HEK293 (cell line): Measurements from ENCODE around the gene CRB2.

ENCODE experiments used
- CTCF ChIA-PET: fragments of 350-600 bp; formaldehyde crosslinking; extraction: SDS; loops from one replicate; lab custom pipeline; 2021; ENCODE audit warnings: antibody characterized with exemption; lab: Yijun Ruan, JAX
- POLR2A ChIA-PET: fragments of 300-600 bp; formaldehyde crosslinking; extraction: SDS; loops from one replicate; lab custom pipeline; 2020; ENCODE audit warnings: antibody characterized with exemption, inconsistent platforms; lab: Yijun Ruan, JAX
- H3K27ac ChIP-seq: fragments of 200-500 bp; sonication (Bioruptor generic); 2 replicates; pipeline ENCODE4 v1.5.1; 2014; ENCODE audit warnings: low read depth, low read length, control low read depth, inconsistent platforms; ENCODE audit errors: extremely low read depth
- H3K36me3 ChIP-seq, 2 experiments: fragments of 200-500 bp in 1 of 2; sonication (Bioruptor generic) in 1 of 2; 1 replicate in 1 of 2; 2 replicates in 1 of 2; pipeline ENCODE4 v1.5.1; 2014 to 2017; ENCODE audit warnings: inconsistent platforms in 2 of 2, low read length in 2 of 2; ENCODE audit not compliant: control insufficient read depth in 2 of 2, insufficient read depth in 1 of 2
- H3K4me1 ChIP-seq: fragments of 200-500 bp; sonication (Bioruptor generic); 2 replicates; pipeline ENCODE4 v1.5.1; 2014; ENCODE audit warnings: mild to moderate bottlenecking, low read length, inconsistent platforms; ENCODE audit not compliant: control insufficient read depth, insufficient read depth
- H3K4me3 ChIP-seq: 2 replicates; pipeline ENCODE4 v1.5.1; 2011; ENCODE audit warnings: low read depth, mild to moderate bottlenecking, control low read depth, low read length, moderate library complexity
- H3K9me3 ChIP-seq: fragments of 200-500 bp; sonication (Bioruptor generic); 2 replicates; pipeline ENCODE4 v1.5.1; 2014; ENCODE audit warnings: low read depth, low read length, inconsistent platforms; ENCODE audit not compliant: control insufficient read depth, insufficient read depth
- KLF1 ChIP-seq: fragments of 450-650 bp; formaldehyde crosslinking; IDR thresholded peaks from 2 replicates; pipeline ENCODE4 v1.5.1; 2016; ENCODE audit warnings: missing biosample characterization, missing genetic modification characterization
- PBX3 ChIP-seq: sonication (generic); formaldehyde crosslinking; IDR thresholded peaks from 2 replicates; pipeline ENCODE4 v1.8.1; 2022; ENCODE audit warnings: mild to moderate bottlenecking, moderate library complexity, missing genetic modification reagents
- PRDM1 ChIP-seq: fragments of 450-650 bp; formaldehyde crosslinking; IDR thresholded peaks from 2 replicates; pipeline ENCODE4; 2016; ENCODE audit warnings: missing biosample characterization, missing genetic modification characterization
- SP7 ChIP-seq: fragments of 450-650 bp; formaldehyde crosslinking; IDR thresholded peaks from 2 replicates; pipeline ENCODE4 v1.5.1; 2016; ENCODE audit warnings: missing biosample characterization, missing genetic modification characterization
- ZFP37 ChIP-seq: fragments of 450-650 bp; formaldehyde crosslinking; IDR thresholded peaks from 2 replicates; pipeline ENCODE4 v1.5.1; 2016; ENCODE audit warnings: missing biosample characterization, missing genetic modification characterization
- ZIC2 ChIP-seq: fragments of 450-650 bp; formaldehyde crosslinking; IDR thresholded peaks from 2 replicates; pipeline ENCODE4 v1.5.1; 2016; ENCODE audit warnings: missing biosample characterization, missing genetic modification characterization
- ZNF10 ChIP-seq: fragments of 450-650 bp; formaldehyde crosslinking; IDR thresholded peaks from 2 replicates; pipeline ENCODE4 v1.5.1; 2017; ENCODE audit warnings: missing biosample characterization, missing genetic modification characterization
- ZNF19 ChIP-seq: fragments of 450-650 bp; formaldehyde crosslinking; IDR thresholded peaks from 2 replicates; pipeline ENCODE4; 2016; ENCODE audit warnings: missing biosample characterization, missing genetic modification characterization, low read depth
- ZNF214 ChIP-seq: fragments of 450-650 bp; formaldehyde crosslinking; IDR thresholded peaks from 2 replicates; pipeline ENCODE4 v1.5.1; 2017; ENCODE audit warnings: missing biosample characterization, mild to moderate bottlenecking, missing genetic modification characterization, borderline replicate concordance
- ZNF416 ChIP-seq: fragments of 450-650 bp; formaldehyde crosslinking; IDR thresholded peaks from 2 replicates; pipeline ENCODE4 v1.5.1; 2016; ENCODE audit warnings: missing biosample characterization, missing genetic modification characterization
- ZNF529 ChIP-seq: fragments of 450-650 bp; formaldehyde crosslinking; IDR thresholded peaks from 2 replicates; pipeline ENCODE4 v1.5.1; 2017; ENCODE audit warnings: missing genetic modification characterization, missing biosample characterization; ENCODE audit not compliant: insufficient replicate concordance
- ZNF571 ChIP-seq: fragments of 450-650 bp; formaldehyde crosslinking; IDR thresholded peaks from 2 replicates; pipeline ENCODE4 v1.5.0; 2017; ENCODE audit warnings: missing biosample characterization, missing genetic modification characterization
- ZNF645 ChIP-seq: fragments of 450-650 bp; formaldehyde crosslinking; IDR thresholded peaks from 2 replicates; pipeline ENCODE4; 2016; ENCODE audit warnings: missing biosample characterization, missing genetic modification characterization
- ZNF768 ChIP-seq: fragments of 450-650 bp; formaldehyde crosslinking; IDR thresholded peaks from 2 replicates; pipeline ENCODE4 v1.5.1; 2018; ENCODE audit warnings: missing biosample characterization, mild to moderate bottlenecking, missing genetic modification characterization
- ZNF776 ChIP-seq: fragments of 450-650 bp; formaldehyde crosslinking; IDR thresholded peaks from 2 replicates; pipeline ENCODE4 v1.5.0; 2017; ENCODE audit warnings: missing biosample characterization, missing genetic modification characterization, borderline replicate concordance
- ZNF830 ChIP-seq: fragments of 450-650 bp; IDR thresholded peaks from 2 replicates; pipeline ENCODE4 v1.5.0; 2018; ENCODE audit warnings: missing biosample characterization, missing genetic modification characterization, low read depth, mild to moderate bottlenecking, moderate library complexity
- ZSCAN4 ChIP-seq: fragments of 450-650 bp; formaldehyde crosslinking; IDR thresholded peaks from 2 replicates; pipeline ENCODE4 v1.5.1; 2017; ENCODE audit warnings: missing biosample characterization, missing genetic modification characterization
- TF ChIP-seq, protein P1 (sequence below): fragments of 450-650 bp; formaldehyde crosslinking; IDR thresholded peaks from 2 replicates; pipeline ENCODE4 v1.5.0; 2017; ENCODE audit warnings: missing biosample characterization, missing genetic modification characterization, borderline replicate concordance

Gene CRB2

GRCh38 chr9:123310551-123311249 lies 45.3 kb upstream of the CRB2 start:
- TF ChIP-seq ZNF776 (tag by site-specific recombination) (no peak), ZFP37 (no peak), PBX3 (CRISPR knock-in tag) (no peak), KLF1 (tag by site-specific recombination) (no peak), ZNF214 (tag by site-specific recombination) (no peak)
- CTCF ChIA-PET: interaction anchor here (0.7 kb wide), 1 partner anchor 671 kb away, joined by 5 read pairs; no protein-coding TSS in a partner anchor
- Histone ChIP-seq H3K4me1 (no peaks in the 10 kb centered on the region), H3K27ac (no peak overlapping the region), H3K4me3 (no peak overlapping the region), H3K9me3 (no peaks in the 10 kb centered on the region), H3K36me3 (no peaks in the 10 kb centered on the region)
- POLR2A ChIA-PET: interaction anchor here (0.6 to 0.7 kb wide), 2 partner anchors 102 to 316 kb away, joined by 3 to 4 read pairs; no protein-coding TSS in a partner anchor

DNA sequence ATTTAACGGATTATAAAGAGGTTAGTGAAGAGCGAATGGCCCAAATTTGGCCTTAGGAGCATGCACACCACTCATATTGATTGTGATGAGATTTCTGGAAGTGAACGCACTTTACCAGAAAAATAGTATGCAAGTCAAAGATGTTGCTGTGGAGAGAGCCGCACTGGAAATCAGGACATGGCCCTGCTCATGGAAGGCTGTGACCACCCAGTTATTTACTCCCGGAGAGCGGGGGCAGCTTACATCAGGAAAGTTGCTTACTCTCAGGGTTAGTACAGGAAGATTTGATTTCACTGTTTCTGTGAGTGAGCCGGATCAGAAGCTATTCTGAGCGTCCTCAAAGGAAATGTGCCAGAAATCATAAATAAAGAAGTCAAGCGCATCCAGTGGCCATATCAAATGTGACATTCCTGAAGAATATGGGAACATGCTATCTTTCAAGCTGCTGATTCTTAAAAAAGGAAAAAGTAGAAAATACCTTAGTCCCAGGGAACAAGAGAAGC lies 44.7 kb upstream of the CRB2 start:
- no peak overlapping the region for H3K27ac ChIP-seq
- H3K36me3 ChIP-seq: no peaks in the 10 kb centered on the region
- H3K4me1 ChIP-seq: no peaks in the 10 kb centered on the region
- POLR2A ChIA-PET: no interaction called here
- H3K9me3 ChIP-seq: no peaks in the 10 kb centered on the region
- TF ChIP-seq ZIC2 (no peak), SP7 (tag by site-specific recombination) (no peak), PRDM1 (tag by site-specific recombination) (no peak), ZNF768 (tag by site-specific recombination) (no peak), PBX3 (CRISPR knock-in tag) (no peak), ZNF10 (tag by site-specific recombination) (no peak), ZNF416 (tag by site-specific recombination) (no peak), ZNF19 (no peak), ZNF529 (tag by site-specific recombination) (no peak), ZNF830 (tag by site-specific recombination) (no peak), ZNF645 (tag by site-specific recombination) (no peak), ZNF571 (tag by site-specific recombination) (no peak), ZSCAN4 (no peak)
- TF ChIP-seq, protein P1, sequence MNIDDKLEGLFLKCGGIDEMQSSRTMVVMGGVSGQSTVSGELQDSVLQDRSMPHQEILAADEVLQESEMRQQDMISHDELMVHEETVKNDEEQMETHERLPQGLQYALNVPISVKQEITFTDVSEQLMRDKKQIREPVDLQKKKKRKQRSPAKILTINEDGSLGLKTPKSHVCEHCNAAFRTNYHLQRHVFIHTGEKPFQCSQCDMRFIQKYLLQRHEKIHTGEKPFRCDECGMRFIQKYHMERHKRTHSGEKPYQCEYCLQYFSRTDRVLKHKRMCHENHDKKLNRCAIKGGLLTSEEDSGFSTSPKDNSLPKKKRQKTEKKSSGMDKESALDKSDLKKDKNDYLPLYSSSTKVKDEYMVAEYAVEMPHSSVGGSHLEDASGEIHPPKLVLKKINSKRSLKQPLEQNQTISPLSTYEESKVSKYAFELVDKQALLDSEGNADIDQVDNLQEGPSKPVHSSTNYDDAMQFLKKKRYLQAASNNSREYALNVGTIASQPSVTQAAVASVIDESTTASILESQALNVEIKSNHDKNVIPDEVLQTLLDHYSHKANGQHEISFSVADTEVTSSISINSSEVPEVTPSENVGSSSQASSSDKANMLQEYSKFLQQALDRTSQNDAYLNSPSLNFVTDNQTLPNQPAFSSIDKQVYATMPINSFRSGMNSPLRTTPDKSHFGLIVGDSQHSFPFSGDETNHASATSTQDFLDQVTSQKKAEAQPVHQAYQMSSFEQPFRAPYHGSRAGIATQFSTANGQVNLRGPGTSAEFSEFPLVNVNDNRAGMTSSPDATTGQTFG: no peak
- CTCF ChIA-PET: interaction anchor here (0.6 kb wide), 1 partner anchor 207 kb away, joined by 4 read pairs; no protein-coding TSS in a partner anchor
- H3K4me3 ChIP-seq: no peak overlapping the region
